GM06990 (cell line): Measurements from ENCODE around the gene OSBP2.

Source experiments
- DNase-seq: peaks from one replicate; pipeline ENCODE4 v3.0.0-alpha.2; 2011; ENCODE audit not compliant: insufficient read length; ENCODE audit errors: extremely low read depth
- H3K27me3 ChIP-seq: replicated peaks from 2 replicates; pipeline ENCODE4 v1.6.0; 2011; ENCODE audit warnings: low read length; ENCODE audit not compliant: control insufficient read depth, insufficient read depth
- H3K36me3 ChIP-seq: 2 replicates; pipeline ENCODE4 v1.5.1; 2011; ENCODE audit warnings: low read length; ENCODE audit not compliant: control insufficient read depth, insufficient read depth
- H3K4me3 ChIP-seq: replicated peaks from 2 replicates; pipeline ENCODE4 v1.5.1; 2011; ENCODE audit warnings: low read depth, mild to moderate bottlenecking, control low read depth, low read length
- CTCF ChIP-seq: IDR thresholded peaks from 2 replicates; pipeline ENCODE4 v1.5.1; 2011; ENCODE audit warnings: low read length, control low read depth, mild to moderate bottlenecking, inconsistent platforms; ENCODE audit not compliant: insufficient read depth, poor library complexity, severe bottlenecking

OSBP2 gene

GRCh38 chr22:30856741-30857502, 162.2 kb downstream of the OSBP2 start:
- Histone ChIP-seq H3K27me3 (no peaks in the 10 kb centered on the region), H3K36me3 (no peaks in the 10 kb centered on the region), H3K4me3 (no peak overlapping the region)
- no peak for DNase-seq
- no peak for TF ChIP-seq CTCF

- no peak overlapping the region for H3K4me3 ChIP-seq
- H3K27me3 ChIP-seq, result no peaks in the 10 kb centered on the region
- no peak for DNase-seq
- no peak for TF ChIP-seq CTCF
- H3K36me3 ChIP-seq, result no peaks in the 10 kb centered on the region
Observed at GRCh38 chr22:30857791-30858190, 163.1 kb downstream of the OSBP2 start.

- no peak overlapping the region for H3K4me3 ChIP-seq
- no peaks in the 10 kb centered on the region for H3K27me3 ChIP-seq
- H3K36me3 ChIP-seq, result no peaks in the 10 kb centered on the region
- DNase-seq, result no peak
- no peak for TF ChIP-seq CTCF
Observed at GRCh38 chr22:30858976-30859713, 164.5 kb downstream of the OSBP2 start.

- no peak for TF ChIP-seq CTCF
- DNase-seq, result no peak
- Histone ChIP-seq H3K4me3 (no peak overlapping the region), H3K36me3 (no peaks in the 10 kb centered on the region), H3K27me3 (no peaks in the 10 kb centered on the region)
Observed at GRCh38 chr22:30859714-30860095, 165.0 kb downstream of the OSBP2 start.

- Histone ChIP-seq H3K36me3 (no peaks in the 10 kb centered on the region), H3K27me3 (no peaks in the 10 kb centered on the region), H3K4me3 (no peak overlapping the region)
- TF ChIP-seq CTCF, result no peak
- no peak for DNase-seq
Observed at GRCh38 chr22:30860176-30861105, 165.8 kb downstream of the OSBP2 start.
